HCT116 (cell line): ENCODE measurements around the gene AAMDC. TPM values are rescaled to one million over a fixed set of nuclear protein-coding genes. Genes with fewer than 3 reads are reported as not detected.

Experiments used
- ATAC-seq: fragments of 200-7000 bp; cut with Tn5 transposase; 2 replicates; pipeline ENCODE4 v1.9.1; 2020; ENCODE audit warnings: mild to moderate bottlenecking, moderate library complexity
- BruUV-seq: library from RNA; stranded (reverse); fragments of 400-500 nt; replicated peaks from 2 replicates; lab custom pipeline; 2021; lab: Mats Ljungman, UMichigan
- CTCF ChIA-PET: fragments of 300-600 bp; sonication (Branson Sonifier 250); formaldehyde crosslinking; loops from one replicate; lab custom pipeline; 2021; ENCODE audit warnings: antibody characterized with exemption; lab: Charles Lee
- POLR2A ChIA-PET: fragments of 300-600, 350-600 bp; sonication (Branson Sonifier 250); formaldehyde crosslinking; loops from one replicate; lab custom pipeline; 2021; ENCODE audit warnings: antibody characterized with exemption; lab: Charles Lee
- RAD21 ChIA-PET, 2 experiments: fragments of 300-600 bp; sonication (Branson Sonifier 250); formaldehyde crosslinking; loops; one replicate each; lab custom pipeline; 2023; ENCODE audit warnings: low total read pairs in 2 of 2; ENCODE audit not compliant: uncharacterized antibody in 2 of 2, unreplicated experiment in 2 of 2, low non-redundant PET in 1 of 2; lab: Charles Lee
- DNase-seq: peaks from one replicate; pipeline ENCODE4 v3.0.0-alpha.2; 2010; ENCODE audit warnings: low read depth, low spot score
- H2AFZ ChIP-seq: fragments of 200-600 bp; shearing (Covaris generic), sonication (generic); 2 replicates; pipeline ENCODE4 v1.6.1; 2017; ENCODE audit warnings: low read depth, mixed run types, mixed read lengths, antibody characterized with exemption, low read length; ENCODE audit not compliant: poor library complexity, severe bottlenecking
- H3K27ac ChIP-seq: 2 replicates; pipeline ENCODE4 v1.5.1; 2012; ENCODE audit warnings: low read depth, low read length
- H3K27me3 ChIP-seq: fragments of 200-600 bp; sonication (generic); 2 replicates; pipeline ENCODE4 v1.6.1; 2016; ENCODE audit warnings: mixed run types, low read length, mixed read lengths; ENCODE audit not compliant: insufficient read depth
- H3K36me3 ChIP-seq, 2 experiments: fragments of 200-500 bp in 1 of 2; fragments of 200-600 bp in 1 of 2; sonication (Bioruptor generic) in 1 of 2; sonication (generic) in 1 of 2; 2 replicates each; pipeline versions ENCODE4 v1.5.1 to v1.6.1; 2014 to 2016; ENCODE audit warnings: low read length in 2 of 2, inconsistent platforms in 1 of 2, mixed read lengths in 1 of 2, mixed run types in 1 of 2; ENCODE audit not compliant: insufficient read depth in 2 of 2, control insufficient read depth in 1 of 2
- H3K4me1 ChIP-seq, 2 experiments: fragments of 200-600 bp in 1 of 2; sonication (generic) in 1 of 2; 2 replicates each; pipeline versions ENCODE4 v1.5.1 to v1.6.1; 2012 to 2017; ENCODE audit warnings: low read length in 2 of 2, inconsistent platforms in 1 of 2, mild to moderate bottlenecking in 1 of 2, mixed read lengths in 1 of 2, mixed run types in 1 of 2, moderate library complexity in 1 of 2; ENCODE audit not compliant: insufficient read depth in 2 of 2, control insufficient read depth in 1 of 2
- H3K4me2 ChIP-seq: fragments of 200-600 bp; sonication (generic); 2 replicates; pipeline ENCODE4 v1.6.1; 2017; ENCODE audit warnings: mixed run types, low read length, mixed read lengths
- H3K4me3 ChIP-seq, 2 experiments: fragments of 200-600 bp in 1 of 2; sonication (generic) in 1 of 2; replicated peaks in 1 of 2; 2 replicates each; pipeline ENCODE4 v1.5.1; 2011 to 2016; ENCODE audit warnings: low read length in 2 of 2, control low read depth in 1 of 2, low read depth in 1 of 2, mild to moderate bottlenecking in 1 of 2, mixed read lengths in 1 of 2, mixed run types in 1 of 2
- H3K79me2 ChIP-seq: fragments of 200-600 bp; sonication (generic); 2 replicates; pipeline ENCODE4 v1.6.1; 2017; ENCODE audit warnings: mild to moderate bottlenecking, mixed run types, low read length, moderate library complexity, mixed read lengths; ENCODE audit not compliant: insufficient read depth
- H3K9ac ChIP-seq: fragments of 200-600 bp; sonication (generic); 2 replicates; pipeline ENCODE4 v1.6.1; 2016; ENCODE audit warnings: low read length, mixed read lengths
- H3K9me2 ChIP-seq: fragments of 200-600 bp; sonication (generic), shearing (Covaris generic); 2 replicates; pipeline ENCODE4 v1.6.1; 2017; ENCODE audit warnings: mixed run types, mild to moderate bottlenecking, moderate library complexity; ENCODE audit not compliant: insufficient read depth
- H3K9me3 ChIP-seq, 2 experiments: fragments of 200-500 bp in 1 of 2; fragments of 200-600 bp in 1 of 2; sonication (Bioruptor generic) in 1 of 2; sonication (generic) in 1 of 2; 2 replicates each; pipeline ENCODE4 v1.6.1; 2014 to 2017; ENCODE audit warnings: low read length in 2 of 2, mixed read lengths in 2 of 2, inconsistent platforms in 1 of 2, low read depth in 1 of 2, mild to moderate bottlenecking in 1 of 2, mixed run types in 1 of 2, moderate library complexity in 1 of 2; ENCODE audit not compliant: control insufficient read depth in 1 of 2, insufficient read depth in 1 of 2
- H4K20me1 ChIP-seq: fragments of 200-600 bp; sonication (generic), shearing (Covaris generic); 2 replicates; pipeline ENCODE4 v1.6.1; 2017; ENCODE audit warnings: mixed run types, mild to moderate bottlenecking, moderate library complexity; ENCODE audit not compliant: insufficient read depth
- ELF1 ChIP-seq: IDR thresholded peaks from 2 replicates; pipeline ENCODE4 v1.6.1; 2012; ENCODE audit warnings: low read depth, borderline replicate concordance
- POLR2A ChIP-seq: IDR thresholded peaks from 2 replicates; pipeline ENCODE4 v1.7.0; 2011; ENCODE audit warnings: borderline replicate concordance; ENCODE audit not compliant: insufficient read depth, insufficient read length; ENCODE audit errors: extremely low read depth
- POLR2AphosphoS5 ChIP-seq: IDR thresholded peaks from 2 replicates; pipeline ENCODE4 v1.6.1; 2011; ENCODE audit warnings: mild to moderate bottlenecking, low read depth, low read length, moderate library complexity
- SIN3A ChIP-seq: IDR thresholded peaks from 2 replicates; pipeline ENCODE4 v1.6.1; 2012; ENCODE audit warnings: low read depth
- SP1 ChIP-seq: IDR thresholded peaks from 2 replicates; pipeline ENCODE4 v1.6.1; 2012; ENCODE audit warnings: low read depth
- TCF7L2 ChIP-seq: IDR thresholded peaks from 2 replicates; pipeline ENCODE4 v1.7.0; 2011; ENCODE audit warnings: borderline replicate concordance, inconsistent platforms; ENCODE audit not compliant: insufficient read depth, insufficient read length; ENCODE audit errors: extremely low read depth
- ZNF274 ChIP-seq: fragments of 200-500 bp; sonication (Bioruptor generic); IDR thresholded peaks from 2 replicates; pipeline ENCODE4 v1.6.1; 2014; ENCODE audit warnings: mild to moderate bottlenecking, low read depth, low read length, inconsistent platforms
- intact Hi-C: fragments of 100-400 bp; cut with micrococcal nuclease; formaldehyde crosslinking; loops from 2 replicates; pipeline ENCODE4 v1.10.0; 2022
- total RNA-seq: library from RNA; stranded (reverse); gene quantifications from one replicate; pipeline ENCODE4 v1.2.1, GENCODE V29; 2021; ENCODE audit not compliant: unreplicated experiment
- TF ChIP-seq, protein P1 (sequence below): IDR thresholded peaks from 2 replicates; pipeline ENCODE4 v1.6.1; 2011; ENCODE audit warnings: mild to moderate bottlenecking, low read length, moderate library complexity; ENCODE audit not compliant: insufficient replicate concordance; ENCODE audit errors: extremely low read depth
- TF ChIP-seq, protein P2 (sequence below): IDR thresholded peaks from 2 replicates; pipeline ENCODE4 v1.6.1; 2012; ENCODE audit warnings: low read depth

AAMDC gene
- total RNA-seq, 1 experiment from 2014 or later = 11.2 TPM

DNA sequence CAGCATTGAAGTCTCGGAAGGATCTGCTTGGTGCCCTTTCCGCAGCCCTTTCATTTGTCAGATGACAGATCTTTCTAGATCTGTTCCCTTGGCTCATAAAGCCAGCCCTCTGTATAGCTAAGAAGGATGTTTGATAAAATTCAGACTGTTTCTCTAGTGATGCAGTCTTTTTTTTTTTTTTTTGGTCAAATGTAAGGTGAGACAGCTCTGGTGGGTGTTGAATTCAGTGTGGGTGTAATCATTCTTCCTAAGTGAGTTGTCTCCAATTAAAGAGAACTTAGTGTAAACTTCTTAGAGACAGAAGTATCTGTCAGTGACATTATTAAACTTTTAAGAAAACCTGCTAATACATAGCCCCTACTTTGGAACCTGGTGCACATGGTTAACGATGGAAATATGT is 53.3 kb downstream of the AAMDC start:
- peaks cover 0 to 6% of the 10 kb centered on the region in 2 experiments; a peak in 1 of 4 replicates for H3K36me3 ChIP-seq
- BruUV-seq = no TSS peak
- no peaks in the 10 kb centered on the region for H4K20me1 ChIP-seq
- no peak overlapping the region for H3K9ac ChIP-seq
- H3K27ac ChIP-seq = no peak overlapping the region
- no peak overlapping the region for H3K4me3 ChIP-seq
- no peaks in the 10 kb centered on the region for H3K9me3 ChIP-seq
- ATAC-seq (no peak), DNase-seq (no peak)
- no peak overlapping the region for H3K4me2 ChIP-seq
- TF ChIP-seq POLR2A (no peak), ELF1 (no peak), TCF7L2 (no peak), POLR2AphosphoS5 (no peak), SP1 (no peak), ZNF274 (no peak), SIN3A (no peak)
- TF ChIP-seq, protein P1, sequence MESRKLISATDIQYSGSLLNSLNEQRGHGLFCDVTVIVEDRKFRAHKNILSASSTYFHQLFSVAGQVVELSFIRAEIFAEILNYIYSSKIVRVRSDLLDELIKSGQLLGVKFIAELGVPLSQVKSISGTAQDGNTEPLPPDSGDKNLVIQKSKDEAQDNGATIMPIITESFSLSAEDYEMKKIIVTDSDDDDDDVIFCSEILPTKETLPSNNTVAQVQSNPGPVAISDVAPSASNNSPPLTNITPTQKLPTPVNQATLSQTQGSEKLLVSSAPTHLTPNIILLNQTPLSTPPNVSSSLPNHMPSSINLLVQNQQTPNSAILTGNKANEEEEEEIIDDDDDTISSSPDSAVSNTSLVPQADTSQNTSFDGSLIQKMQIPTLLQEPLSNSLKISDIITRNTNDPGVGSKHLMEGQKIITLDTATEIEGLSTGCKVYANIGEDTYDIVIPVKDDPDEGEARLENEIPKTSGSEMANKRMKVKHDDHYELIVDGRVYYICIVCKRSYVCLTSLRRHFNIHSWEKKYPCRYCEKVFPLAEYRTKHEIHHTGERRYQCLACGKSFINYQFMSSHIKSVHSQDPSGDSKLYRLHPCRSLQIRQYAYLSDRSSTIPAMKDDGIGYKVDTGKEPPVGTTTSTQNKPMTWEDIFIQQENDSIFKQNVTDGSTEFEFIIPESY = no peak
- TF ChIP-seq, protein P2, sequence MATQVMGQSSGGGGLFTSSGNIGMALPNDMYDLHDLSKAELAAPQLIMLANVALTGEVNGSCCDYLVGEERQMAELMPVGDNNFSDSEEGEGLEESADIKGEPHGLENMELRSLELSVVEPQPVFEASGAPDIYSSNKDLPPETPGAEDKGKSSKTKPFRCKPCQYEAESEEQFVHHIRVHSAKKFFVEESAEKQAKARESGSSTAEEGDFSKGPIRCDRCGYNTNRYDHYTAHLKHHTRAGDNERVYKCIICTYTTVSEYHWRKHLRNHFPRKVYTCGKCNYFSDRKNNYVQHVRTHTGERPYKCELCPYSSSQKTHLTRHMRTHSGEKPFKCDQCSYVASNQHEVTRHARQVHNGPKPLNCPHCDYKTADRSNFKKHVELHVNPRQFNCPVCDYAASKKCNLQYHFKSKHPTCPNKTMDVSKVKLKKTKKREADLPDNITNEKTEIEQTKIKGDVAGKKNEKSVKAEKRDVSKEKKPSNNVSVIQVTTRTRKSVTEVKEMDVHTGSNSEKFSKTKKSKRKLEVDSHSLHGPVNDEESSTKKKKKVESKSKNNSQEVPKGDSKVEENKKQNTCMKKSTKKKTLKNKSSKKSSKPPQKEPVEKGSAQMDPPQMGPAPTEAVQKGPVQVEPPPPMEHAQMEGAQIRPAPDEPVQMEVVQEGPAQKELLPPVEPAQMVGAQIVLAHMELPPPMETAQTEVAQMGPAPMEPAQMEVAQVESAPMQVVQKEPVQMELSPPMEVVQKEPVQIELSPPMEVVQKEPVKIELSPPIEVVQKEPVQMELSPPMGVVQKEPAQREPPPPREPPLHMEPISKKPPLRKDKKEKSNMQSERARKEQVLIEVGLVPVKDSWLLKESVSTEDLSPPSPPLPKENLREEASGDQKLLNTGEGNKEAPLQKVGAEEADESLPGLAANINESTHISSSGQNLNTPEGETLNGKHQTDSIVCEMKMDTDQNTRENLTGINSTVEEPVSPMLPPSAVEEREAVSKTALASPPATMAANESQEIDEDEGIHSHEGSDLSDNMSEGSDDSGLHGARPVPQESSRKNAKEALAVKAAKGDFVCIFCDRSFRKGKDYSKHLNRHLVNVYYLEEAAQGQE = no peak
- no peak overlapping the region for H2AFZ ChIP-seq
- no peaks in the 10 kb centered on the region for H3K79me2 ChIP-seq
- intact Hi-C loops = no loop called here
- RAD21 ChIA-PET = no interaction called here
- CTCF ChIA-PET = no interaction called here
- H3K27me3 ChIP-seq = no peaks in the 10 kb centered on the region
- POLR2A ChIA-PET = no interaction called here
- no peaks in the 10 kb centered on the region for H3K9me2 ChIP-seq
- H3K4me1 ChIP-seq = no peaks in the 10 kb centered on the region
